GM21529 (cell line): ENCODE measurements around the gene CAPN11.

Source experiments
- ATAC-seq: cut with Tn5 transposase; IDR thresholded peaks from one replicate; pipeline ENCODE4 v1.9.1; 2021; ENCODE audit not compliant: unreplicated experiment

CAPN11 gene

DNA sequence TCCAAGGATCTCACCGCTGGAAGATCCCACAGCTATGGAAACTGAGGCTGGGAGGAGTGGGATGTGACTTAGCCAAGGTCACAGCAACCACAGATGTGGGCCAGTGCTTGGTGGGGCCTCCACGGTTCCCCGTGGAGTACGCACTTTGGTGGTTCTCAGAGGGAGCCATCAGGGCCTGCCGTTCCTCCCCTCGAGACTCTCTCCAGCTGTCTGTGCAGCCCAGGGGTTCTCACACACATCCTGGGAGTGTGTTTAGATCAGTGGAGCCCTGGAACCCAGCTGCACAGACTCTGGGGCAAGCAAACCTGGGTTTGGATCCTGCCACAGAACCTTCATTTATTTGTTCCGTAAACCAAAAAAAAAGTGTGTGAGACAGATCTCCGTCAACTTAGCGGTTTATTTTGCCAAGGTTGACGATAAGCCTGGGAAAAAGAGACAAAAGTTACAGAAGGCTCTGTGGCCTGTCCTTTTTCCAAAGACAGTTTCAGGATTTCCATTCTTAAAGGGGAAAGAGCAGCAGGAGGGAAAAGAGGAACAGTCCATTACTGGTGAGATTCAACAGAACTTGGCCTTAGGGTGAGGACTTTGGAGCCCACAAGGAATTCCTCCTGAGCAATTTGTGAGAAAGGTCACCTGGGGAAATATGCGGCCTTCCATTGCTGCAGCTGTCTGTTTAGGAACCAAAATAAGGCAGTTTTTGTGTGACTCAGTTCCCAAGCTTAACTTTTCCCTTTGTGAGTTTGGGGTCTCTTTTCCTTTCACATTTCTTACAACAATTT lies 44.5 kb downstream of the CAPN11 start:
- ATAC-seq: no peak

DNA sequence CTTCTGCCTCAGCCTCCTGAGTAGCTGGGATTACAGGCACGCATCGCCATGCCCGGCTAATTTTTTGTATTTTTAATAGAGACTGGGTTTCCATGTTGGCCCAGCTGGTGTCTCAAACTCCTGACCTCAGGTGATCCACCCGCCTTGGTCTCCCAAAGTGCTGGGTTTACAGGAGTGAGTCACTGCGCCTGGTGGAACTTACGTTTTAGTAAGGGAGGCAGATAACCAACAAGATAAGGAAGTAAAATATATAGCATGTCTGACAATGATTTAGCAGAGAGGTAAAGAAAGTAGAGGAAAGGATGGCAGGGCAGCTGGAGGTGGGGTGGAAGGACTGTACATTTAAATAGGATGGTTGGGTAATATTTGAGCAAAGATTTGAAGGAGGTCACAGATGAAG lies 45.3 kb downstream of the CAPN11 start:
- ATAC-seq: no peak

DNA sequence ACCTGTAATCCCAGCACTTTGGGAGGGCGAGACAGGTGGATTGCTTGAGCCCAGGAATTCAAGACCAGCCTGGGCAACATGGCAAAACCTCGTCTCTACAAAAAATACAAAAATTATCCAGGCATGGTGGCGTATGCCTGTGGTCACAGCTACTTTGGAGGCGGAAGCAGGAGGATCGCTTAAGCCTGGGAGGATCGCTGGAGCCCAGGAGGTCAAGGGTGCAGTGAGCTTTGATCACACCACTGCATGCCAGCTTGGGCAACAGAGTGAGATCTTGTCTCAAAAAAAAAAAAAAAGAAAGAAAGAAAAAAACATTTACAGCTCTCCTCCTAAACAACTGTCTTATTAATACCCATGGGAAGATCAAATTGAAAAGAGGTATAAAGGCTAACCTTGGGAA lies 49.3 kb downstream of the CAPN11 start:
- no peak for ATAC-seq

DNA sequence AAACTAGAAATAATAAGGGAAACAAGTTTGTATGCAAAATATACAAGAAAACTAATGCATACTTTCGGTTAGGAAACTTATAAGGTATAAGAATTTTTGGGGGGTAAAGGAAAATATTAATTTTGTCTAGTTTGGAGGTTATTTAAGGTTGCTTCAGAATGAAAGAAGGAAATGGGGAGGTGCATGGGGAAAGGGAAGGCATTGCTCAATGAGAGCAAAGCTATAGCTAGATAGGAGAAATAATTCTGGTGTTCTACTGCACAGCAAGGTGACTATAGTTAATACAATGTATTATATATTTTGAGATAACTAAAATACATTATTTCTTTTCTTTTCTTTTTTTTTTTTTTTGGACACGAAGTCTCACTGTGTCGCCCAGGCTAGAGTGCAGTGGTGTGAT lies 52.7 kb downstream of the CAPN11 start:
- no peak for ATAC-seq

DNA sequence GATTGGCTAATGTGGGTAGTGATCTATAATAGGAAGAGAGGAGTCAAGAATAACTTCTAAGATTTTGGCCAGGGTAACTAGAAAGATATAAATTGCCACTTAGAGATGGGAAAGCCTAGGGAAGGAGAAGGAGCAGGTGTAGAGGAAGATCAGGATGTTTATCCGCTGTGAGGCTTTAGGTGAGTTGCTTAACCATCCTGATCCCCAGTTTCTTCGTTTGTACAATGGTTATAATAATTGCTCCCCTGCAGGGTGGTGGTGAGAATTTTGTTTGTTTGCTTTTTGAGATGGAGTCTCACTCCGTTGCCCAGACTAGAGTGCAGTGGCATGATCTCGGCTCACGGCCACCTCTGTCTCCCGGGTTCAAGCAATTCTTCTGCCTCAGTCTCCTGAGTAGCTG lies 55.7 kb downstream of the CAPN11 start:
- ATAC-seq: no peak

DNA sequence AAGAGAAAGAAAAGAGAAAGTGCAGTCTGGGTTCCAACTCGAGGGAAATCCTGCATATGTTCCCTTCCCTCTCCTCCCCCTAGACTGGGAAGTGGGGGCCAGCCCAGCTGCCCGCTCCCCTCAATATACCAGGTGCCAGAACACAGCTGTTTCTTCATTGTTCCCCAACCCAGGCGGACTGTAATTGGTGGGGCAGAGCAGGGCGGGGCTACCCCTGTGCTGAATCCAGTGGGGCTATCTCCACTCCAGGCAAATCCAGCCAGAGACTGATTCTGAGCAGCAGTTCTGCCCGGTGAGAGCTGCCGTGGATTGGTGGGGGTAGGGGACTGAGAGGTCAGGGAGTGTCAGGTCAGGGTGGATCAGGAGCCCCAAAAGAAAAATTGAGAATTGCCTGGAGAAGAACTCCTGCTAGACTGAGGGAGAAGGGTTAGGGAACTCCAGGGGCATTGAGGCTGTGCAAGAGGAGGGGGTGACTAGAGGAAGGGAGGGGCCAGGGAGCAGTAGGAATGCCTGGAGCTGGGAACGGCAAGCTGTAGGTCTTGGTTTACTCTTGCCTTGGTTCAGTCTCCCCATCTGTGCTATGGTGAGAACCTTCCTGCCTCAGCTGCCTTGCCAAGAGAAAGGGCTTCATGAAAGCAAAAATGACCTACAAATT lies 58.2 kb downstream of the CAPN11 start, which contains the start of gene MYMX:
Gene MYMX, plus strand, starts transcription at position 250 of the 655 bp plus-strand sequence. CDS start 546 bp downstream, outside the sequence.
- ATAC-seq: no peak

DNA sequence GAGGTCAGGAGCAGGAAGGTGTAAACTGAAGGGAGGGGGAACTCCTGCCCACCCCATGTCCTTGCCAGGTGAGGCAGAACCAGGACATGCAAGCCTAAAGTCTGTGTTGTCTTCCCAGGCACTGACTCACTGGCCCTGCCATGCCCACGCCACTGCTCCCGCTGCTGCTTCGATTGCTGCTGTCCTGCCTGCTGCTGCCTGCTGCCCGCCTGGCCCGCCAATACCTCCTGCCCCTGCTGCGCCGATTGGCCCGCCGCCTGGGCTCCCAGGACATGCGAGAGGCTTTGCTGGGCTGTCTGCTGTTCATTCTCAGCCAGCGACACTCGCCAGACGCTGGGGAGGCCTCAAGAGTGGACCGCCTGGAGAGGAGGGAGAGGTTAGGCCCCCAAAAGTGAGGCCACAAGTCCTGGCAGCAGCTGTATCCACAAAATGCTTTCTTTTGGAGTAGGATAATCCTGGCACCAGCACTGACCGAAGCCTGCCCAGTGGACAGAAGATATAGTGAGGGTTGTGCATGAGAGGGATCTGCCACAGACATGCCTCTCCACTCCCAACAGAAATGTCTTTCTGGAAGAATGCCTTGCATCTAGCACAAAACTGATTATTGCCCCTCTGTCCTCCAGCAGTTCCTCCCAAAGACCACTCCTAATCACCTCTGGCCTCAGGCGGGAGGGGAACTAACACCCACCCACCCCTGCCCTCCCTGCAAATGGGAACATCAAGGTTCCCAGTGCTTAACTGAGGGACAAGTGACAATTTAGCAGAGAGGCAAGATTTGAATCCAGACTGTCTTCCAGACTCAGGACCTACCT lies 58.9 kb downstream of the CAPN11 start:
- ATAC-seq: no peak

DNA sequence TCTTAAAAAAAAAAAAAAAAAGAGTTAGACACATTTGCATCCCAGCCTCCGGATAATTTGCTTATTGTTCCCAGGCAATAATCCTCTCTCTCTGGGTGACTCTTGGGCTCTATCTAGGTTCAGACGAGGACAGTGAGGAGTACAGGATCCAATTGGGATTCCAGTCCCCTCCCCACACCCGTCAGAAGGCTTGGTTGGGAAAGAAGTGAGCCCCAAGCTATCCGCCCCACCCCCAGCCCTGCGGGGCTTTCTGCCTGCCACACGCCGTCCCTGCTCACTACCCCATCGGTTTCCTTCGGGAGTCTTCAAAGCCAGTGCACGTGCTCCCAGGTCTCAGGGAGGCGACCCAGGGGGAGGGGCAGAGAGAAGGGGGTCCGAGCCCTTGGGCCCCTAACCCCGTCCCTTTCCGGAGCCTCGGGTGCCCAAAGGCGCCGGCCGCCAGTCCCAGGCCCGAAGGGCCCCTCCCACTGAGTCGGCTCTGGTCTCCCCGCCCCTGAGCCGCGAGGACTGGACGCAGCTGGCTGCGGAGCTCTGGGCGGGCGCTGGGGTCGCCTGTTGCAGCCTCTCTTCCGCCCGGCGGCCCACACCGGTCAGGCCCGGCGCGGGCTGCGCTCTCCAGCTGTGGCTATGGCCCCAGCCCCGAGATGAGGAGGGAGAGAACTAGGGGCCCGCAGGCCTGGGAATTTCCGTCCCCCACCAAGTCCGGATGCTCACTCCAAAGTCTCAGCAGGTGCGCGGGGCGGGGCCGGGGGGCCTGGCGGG lies 60.6 kb downstream of the CAPN11 start:
- ATAC-seq: peak; percentile 54

DNA sequence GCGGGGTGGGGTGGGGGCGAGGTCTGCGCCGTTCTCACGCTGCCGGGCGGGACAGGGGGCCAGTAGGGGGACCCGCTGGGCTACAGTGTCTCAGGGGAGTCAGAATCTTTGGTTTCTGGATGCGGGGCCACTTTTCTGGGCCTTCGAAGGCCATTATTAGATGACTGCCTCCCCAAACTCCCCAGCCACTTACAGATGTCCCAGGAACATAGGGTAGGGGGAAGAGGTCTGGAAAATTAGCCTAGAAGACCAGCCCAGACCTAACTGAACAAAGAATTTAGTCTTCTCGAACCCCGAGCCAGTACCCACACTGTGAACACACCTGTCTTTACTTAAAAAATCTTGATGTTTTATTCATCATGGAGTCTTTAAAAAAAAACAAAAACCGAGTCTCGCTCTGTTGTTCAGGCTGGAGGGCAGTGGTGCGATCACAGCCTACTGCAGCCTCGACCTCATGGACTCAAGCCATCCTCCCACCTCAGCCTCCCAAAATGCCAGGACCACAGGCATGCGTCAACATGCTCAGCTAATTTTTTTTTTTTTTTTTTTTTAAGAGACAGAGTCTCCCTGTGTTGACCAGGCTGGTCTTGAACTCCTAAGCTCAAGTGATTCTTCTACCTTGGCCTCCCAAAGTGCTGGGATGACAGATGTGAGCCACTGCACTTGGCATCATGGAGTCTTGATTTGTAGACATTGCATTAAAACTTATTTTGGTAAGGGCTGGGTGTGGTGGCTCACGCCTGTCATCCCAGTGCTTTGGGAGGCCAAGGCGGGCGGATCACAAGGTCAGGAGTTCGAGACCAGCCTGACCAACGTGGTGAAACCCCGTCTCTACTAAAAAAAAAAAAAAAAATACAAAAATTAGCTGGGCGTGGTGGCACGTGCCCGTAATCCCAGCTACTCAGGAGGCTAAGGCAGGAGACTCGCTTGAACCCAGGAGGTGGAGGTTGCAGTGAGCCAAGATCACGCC lies 61.5 kb downstream of the CAPN11 start:
- no peak for ATAC-seq

DNA sequence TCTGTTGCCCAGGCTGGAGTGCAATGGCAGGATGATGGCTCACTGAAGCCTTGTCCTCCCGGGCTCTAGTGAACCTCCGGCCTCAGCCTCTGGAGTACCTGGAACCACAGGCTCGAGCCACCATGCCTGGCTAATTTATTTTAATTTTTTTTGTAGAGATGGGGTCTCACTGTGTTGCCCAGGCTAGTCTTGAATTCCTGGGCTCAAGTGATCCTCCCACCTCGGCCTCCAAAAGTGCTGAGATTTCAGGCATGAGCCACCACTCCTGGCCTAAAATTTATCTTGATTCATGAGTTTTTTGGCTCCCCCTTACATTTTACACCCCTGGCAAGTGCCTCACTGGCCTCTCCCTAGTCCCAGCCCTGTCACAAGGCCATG lies 62.3 kb downstream of the CAPN11 start:
- no peak for ATAC-seq

DNA sequence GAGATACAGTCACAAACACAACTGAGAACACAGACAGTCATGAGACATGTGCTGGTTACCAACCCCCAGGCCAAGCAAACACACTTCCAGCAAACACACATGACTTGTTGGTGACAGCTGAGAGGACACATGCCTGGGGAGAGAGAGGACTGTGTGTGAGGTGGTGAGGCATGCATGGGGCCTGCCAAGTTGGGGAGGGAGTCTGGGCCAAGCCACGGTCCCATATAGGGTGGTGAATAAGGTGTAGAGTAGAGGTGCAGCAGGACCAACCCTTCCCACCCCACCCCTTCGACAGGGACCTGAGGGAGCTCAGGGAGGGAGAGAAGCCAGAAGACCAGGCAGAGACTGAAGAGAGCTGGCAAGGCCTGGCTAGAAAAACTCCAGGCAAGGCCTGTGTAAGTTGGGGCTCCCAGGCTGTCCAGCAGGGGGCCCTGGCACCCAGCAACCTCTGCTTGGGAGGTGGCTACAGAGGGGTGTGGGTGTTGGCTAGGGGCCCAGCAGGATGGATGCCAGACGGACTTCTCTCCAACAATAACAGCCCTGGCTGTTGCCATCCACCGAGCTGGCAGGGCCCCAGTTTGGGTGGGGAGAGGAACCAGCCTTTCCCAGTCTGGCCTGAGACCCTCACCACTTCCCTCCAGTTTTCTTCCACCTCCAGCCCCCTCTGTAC lies 62.8 kb downstream of the CAPN11 start:
- peak; percentile 44 for ATAC-seq

DNA sequence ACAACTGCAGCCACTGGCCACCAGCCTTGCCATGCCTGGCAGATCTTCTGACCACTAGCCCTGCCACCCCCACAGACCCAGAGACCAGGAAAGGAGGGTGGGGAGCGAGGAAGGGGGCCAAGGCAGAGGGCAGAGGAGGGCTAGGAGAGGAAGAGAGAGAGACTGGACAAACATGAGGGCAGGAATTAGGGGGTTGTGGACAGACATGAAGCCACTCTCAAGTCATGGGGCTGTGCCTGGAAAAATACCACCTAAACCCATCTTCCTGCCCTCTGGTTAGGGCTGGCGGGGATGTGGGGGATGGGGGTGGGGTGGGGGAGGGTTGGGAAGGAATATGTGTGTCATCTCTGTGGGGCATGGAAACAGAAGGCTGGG lies 63.3 kb downstream of the CAPN11 start:
- no peak for ATAC-seq

DNA sequence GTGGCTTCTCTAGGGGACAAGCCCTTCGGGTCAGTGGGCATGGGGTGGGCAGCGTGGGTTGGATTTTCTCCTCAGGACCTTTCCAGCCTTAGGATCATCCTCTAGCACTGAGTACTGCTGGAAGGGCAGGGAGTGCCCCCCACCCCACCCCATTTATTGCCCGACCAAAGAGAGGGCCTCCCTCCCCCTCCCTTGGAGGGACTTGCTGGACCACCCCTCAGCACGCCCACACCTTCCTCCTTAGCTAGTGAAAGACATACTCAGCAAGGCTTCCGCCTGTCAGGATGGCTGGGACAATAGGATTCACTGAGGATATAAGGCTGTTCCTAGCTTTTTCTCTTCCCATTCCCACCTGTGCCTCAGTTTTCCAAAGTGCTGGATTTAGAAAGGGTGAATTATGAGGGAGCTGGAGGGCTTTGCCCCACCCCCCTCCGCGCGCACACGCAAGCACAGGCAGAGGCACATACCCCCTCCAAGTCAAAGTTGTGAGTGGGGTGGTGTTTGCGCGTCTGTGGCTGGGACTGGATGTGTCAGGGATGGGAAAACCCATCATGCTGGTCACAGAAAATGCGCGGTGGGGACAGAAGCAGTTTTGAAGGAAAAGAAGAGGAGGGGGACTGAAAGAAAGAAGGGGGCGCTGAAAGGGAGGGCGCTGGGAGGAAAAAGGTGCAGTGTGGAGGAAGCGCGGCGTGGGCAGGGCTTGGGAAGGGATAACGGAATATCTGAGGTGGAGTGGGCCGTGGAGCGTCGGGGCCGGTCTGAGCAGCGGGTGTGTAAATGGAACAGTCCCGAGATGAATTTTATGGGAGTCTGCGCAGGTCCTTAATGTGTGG lies 64.1 kb downstream of the CAPN11 start:
- no peak for ATAC-seq

DNA sequence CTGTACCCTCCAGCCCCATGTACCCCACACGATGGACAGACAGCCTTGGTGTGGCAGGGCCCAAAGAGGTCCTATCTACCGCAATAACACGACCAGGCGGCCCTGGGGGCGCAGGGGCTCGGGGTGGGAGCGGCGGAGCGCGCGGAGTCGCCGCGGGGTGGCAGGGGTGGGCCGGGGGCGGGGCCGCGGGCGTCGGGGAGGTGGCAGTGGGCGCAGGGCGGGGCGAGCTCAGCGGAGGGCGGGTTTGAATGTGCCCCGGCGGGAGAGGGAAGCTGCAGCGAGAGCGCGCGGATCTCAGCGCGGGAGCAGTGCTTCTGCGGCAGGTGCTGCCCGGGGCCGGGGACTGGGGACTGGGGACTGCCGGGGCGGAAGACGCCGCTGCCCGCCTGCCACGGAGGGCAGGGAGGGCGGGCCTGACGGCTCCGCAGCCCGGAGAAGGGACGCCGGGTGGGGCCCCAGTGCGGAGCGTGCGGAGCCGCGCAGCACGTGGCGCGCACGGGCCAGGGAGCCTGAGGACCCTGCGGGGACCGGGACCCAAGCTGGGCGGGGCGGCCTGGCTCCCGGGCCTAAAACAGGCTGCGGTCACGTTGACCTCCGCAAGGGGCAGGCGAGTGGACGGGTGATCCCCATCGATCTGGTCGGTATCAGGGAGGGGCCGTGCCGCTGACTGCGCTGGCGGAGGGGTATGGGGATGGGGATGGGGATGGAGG lies 64.9 kb downstream of the CAPN11 start, which contains the start of gene SLC29A1:
Gene SLC29A1, plus strand, starts transcription at position 277 of the 710 bp plus-strand sequence. CDS start 3,719 bp downstream, outside the sequence.
- ATAC-seq: peak; percentile 48

DNA sequence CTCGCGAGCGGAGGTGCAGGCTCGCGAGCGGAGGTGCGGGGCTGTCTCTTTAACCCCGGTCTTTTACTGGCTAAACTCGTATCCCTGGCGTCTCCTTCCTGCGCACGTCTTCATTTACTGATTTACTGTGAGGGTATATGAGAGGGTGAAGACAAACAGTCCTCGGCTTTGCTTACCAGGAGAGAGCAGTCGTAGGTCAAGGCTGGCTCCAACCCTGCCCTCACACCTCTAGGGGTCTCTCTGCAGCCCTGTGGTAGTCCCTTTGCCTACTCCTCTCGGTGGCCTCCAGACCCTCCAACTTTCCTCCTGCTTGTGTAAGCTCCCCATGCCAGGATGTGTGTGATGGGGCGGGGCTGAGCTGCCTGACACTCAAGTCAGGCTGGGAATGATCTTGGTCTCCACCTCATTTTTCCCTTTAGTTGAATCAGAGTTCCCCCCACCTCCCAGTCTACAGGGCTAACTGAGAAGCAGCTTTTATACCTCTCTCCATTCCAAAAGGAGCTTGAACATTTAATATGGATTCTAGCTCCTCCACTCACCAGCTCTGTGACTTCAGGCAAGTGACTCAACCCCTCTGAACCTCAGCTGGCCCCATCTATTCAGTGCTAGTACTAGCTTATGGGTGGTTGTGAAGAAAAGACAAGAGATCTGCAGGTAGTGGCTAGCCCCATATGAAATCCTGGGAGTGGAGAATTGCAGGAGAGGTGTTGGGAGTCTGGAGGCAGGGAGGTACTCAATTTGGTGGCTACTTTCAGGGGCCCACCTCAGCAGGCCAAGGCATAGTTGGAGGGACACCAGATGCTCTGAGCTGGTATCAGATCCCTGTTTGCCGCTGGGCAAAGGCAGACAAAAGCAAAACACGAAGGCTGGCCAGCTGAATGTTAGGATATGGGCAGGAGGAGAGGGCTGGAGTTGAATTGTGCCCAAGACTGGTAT lies 65.7 kb downstream of the CAPN11 start:
- ATAC-seq: no peak

DNA sequence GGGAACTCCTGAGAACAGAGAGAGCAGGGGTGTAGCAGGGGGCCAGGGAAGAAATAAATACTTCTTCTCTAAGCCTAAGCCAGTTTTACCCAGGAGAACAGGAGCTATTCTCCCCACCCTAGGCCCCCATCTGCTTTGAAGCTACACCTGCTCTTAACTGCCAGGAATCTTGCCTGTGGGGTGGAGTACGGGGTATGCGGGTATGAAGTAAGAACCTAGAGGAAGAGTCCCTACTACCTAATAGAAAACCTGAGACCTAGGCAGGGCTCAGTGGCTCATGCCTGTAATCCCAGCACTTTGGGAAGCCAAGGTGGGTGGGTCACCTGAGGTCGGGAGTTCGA lies 66.3 kb downstream of the CAPN11 start:
- ATAC-seq: no peak
